HEK293T (cell line): ENCODE measurements around the gene CELF5.

Experiments
- ARNT ChIP-seq: fragments of 450-650 bp; IDR thresholded peaks from 2 replicates; pipeline ENCODE4 v1.6.1; 2017; ENCODE audit warnings: mild to moderate bottlenecking
- BHLHE40 ChIP-seq: fragments of 450-650 bp; IDR thresholded peaks from 2 replicates; pipeline ENCODE4 v1.6.1; 2016; ENCODE audit warnings: mild to moderate bottlenecking, moderate library complexity, borderline replicate concordance
- ELF4 ChIP-seq: fragments of 450-650 bp; IDR thresholded peaks from 2 replicates; pipeline ENCODE4 v1.6.1; 2017; ENCODE audit warnings: antibody characterized with exemption
- FOXK2 ChIP-seq: fragments of 450-650 bp; IDR thresholded peaks from 2 replicates; pipeline ENCODE4 v1.6.1; 2016; ENCODE audit warnings: mild to moderate bottlenecking
- FOXM1 ChIP-seq: fragments of 450-650 bp; IDR thresholded peaks from 2 replicates; pipeline ENCODE4 v1.6.1; 2017; ENCODE audit warnings: mild to moderate bottlenecking, borderline replicate concordance
- SP1 ChIP-seq: fragments of 450-650 bp; IDR thresholded peaks from 2 replicates; pipeline ENCODE4 v1.6.1; 2017
- SUZ12 ChIP-seq: fragments of 450-650 bp; IDR thresholded peaks from 2 replicates; pipeline ENCODE4 v1.6.1; 2016; ENCODE audit warnings: mild to moderate bottlenecking
- TARDBP ChIP-seq: fragments of 450-650 bp; IDR thresholded peaks from 2 replicates; pipeline ENCODE4 v1.6.1; 2016
- ZNF384 ChIP-seq: fragments of 450-650 bp; IDR thresholded peaks from 2 replicates; pipeline ENCODE4 v1.6.1; 2016

- TF ChIP-seq SP1 (no peak), ARNT (no peak), ELF4 (no peak), SUZ12 (no peak), BHLHE40 (no peak), FOXM1 (no peak), TARDBP (no peak), FOXK2 (no peak), ZNF384 (no peak)
Measured at GRCh38 chr19:3314962-3315675, 90.7 kb downstream of the CELF5 start.
